MM.1S (cell line): ENCODE results near the gene SEPTIN10.

ENCODE experiments used
- CTCF ChIP-seq: fragments of 300-600 bp; sonication (generic); IDR thresholded peaks from 2 replicates; pipeline ENCODE4 v1.5.1; 2016; ENCODE audit warnings: antibody characterized with exemption, low read length, mixed read lengths
- EZH2 ChIP-seq: fragments of 300-600 bp; sonication (generic); optimal IDR thresholded peaks from 2 replicates; pipeline ENCODE3; 2017; ENCODE audit warnings: low read depth, mild to moderate bottlenecking, antibody characterized with exemption, low read length, mixed read lengths
- EZH2phosphoT487 ChIP-seq: fragments of 300-600 bp; sonication (generic); IDR thresholded peaks from 2 replicates; pipeline ENCODE4 v1.6.1; 2018; ENCODE audit warnings: antibody characterized with exemption, low read length

DNA sequence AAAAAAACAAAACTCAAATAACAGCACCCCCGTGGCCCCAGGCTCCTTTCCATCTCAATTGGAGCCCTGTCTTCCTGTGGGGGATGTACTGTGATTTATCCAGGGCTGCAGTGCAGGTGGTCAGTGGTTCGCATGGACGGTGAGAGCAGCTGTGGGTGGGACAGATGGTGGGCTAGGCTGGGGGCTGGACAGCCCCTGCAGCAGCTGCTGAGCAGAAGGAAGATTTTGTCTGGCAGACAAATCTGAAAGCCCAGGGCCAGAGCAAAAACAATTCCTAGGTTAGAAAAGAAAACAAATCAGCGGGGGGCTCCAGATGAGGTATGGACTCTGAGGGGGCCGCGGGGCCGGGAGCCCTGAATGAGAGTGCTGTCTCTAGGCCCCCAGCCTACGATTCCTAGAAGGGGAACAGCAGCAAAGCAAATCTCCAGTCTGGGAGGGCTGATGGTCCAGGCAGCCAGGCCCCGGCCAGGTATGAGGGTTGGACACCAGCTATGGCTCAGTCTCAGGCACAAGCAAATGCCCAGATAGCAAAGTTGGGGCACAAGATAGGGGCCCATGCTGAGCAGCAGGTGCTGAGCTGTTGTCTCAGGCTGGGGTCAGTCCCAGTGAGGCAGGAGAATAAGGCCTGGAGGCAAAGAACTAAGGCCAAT, 45.8 kb upstream of the SEPTIN10 start:
- TF ChIP-seq CTCF, result no peak
- no peak for TF ChIP-seq EZH2
- TF ChIP-seq EZH2phosphoT487, result no peak
